ENCODE measurements around the gene GIT1. TPM values are rescaled to one million over a fixed set of nuclear protein-coding genes. Genes with fewer than 3 reads are reported as not detected.

GIT1 gene
- total RNA-seq, 1 experiment from 2014 or later = 24.2 TPM

- no peaks in the 10 kb centered on the region for H4K20me1 ChIP-seq (ENCODE audit: low read length)
- no peaks in the 10 kb centered on the region for H3K9me2 ChIP-seq (replicated peaks; ENCODE audit: low read length)
- no peak for ATAC-seq
- H3K79me2 ChIP-seq (ENCODE audit: low read length) = no peaks in the 10 kb centered on the region
- CTCF ChIA-PET = no interaction called here
- H3K36me3 ChIP-seq (ENCODE audit: low read depth, low read length) = no peaks in the 10 kb centered on the region
- H3K9me3 ChIP-seq (ENCODE audit: low read length) = no peaks in the 10 kb centered on the region
- POLR2A ChIA-PET (ENCODE audit: unreplicated experiment) = no interaction called here
- no TSS peak for BruUV-seq (replicated peaks)
- no peak for DNase-seq
- no peaks in the 10 kb centered on the region for H3K27me3 ChIP-seq (ENCODE audit: low read length)
- H3F3A ChIP-seq (ENCODE audit: low read length, unreplicated experiment) = no peaks in the 10 kb centered on the region
- H3K27ac ChIP-seq (ENCODE audit: low read length) = no peak overlapping the region
- no peak for TF ChIP-seq EZH2 (IDR thresholded peaks at IDR 0.05; ENCODE audit: low read length, unreplicated experiment)
- TF ChIP-seq CTCF (conservative IDR thresholded peaks at IDR 0.05; ENCODE audit: low read depth, low read length) = no peak
- no peak for TF ChIP-seq EZH2phosphoT487 (IDR thresholded peaks at IDR 0.05; ENCODE audit: borderline replicate concordance, low read length)
- peaks cover 7% of the 10 kb centered on the region; the same call in 1 of the 2 replicates for H3K4me1 ChIP-seq (ENCODE audit: insufficient read depth, low read length)
- H3K4me2 ChIP-seq (ENCODE audit: low read length) = no peak overlapping the region
- no peak overlapping the region for H3K4me3 ChIP-seq (ENCODE audit: low read length)
- intact Hi-C loops (cut with micrococcal nuclease) = no loop called here
- H3K9ac ChIP-seq (ENCODE audit: low read length) = no peak overlapping the region
- H2AFZ ChIP-seq (ENCODE audit: low read length) = no peak overlapping the region
Measured at GRCh38 chr17:29571486-29571882, 18.0 kb downstream of the GIT1 start.

- H3K4me3 ChIP-seq (ENCODE audit: low read length) = no peak overlapping the region
- no peaks in the 10 kb centered on the region for H3K27me3 ChIP-seq (ENCODE audit: low read length)
- POLR2A ChIA-PET (ENCODE audit: unreplicated experiment) = no interaction called here
- no peaks in the 10 kb centered on the region for H3K36me3 ChIP-seq (ENCODE audit: low read depth, low read length)
- H3K9me2 ChIP-seq (replicated peaks; ENCODE audit: low read length) = no peaks in the 10 kb centered on the region
- TF ChIP-seq CTCF (conservative IDR thresholded peaks at IDR 0.05; ENCODE audit: low read depth, low read length) (no peak), EZH2phosphoT487 (IDR thresholded peaks at IDR 0.05; ENCODE audit: borderline replicate concordance, low read length) (no peak), EZH2 (IDR thresholded peaks at IDR 0.05; ENCODE audit: low read length, unreplicated experiment) (no peak)
- no peak overlapping the region for H2AFZ ChIP-seq (ENCODE audit: low read length)
- peaks cover 7% of the 10 kb centered on the region; the same call in 1 of the 2 replicates for H3K4me1 ChIP-seq (ENCODE audit: insufficient read depth, low read length)
- H3K9ac ChIP-seq (ENCODE audit: low read length) = no peak overlapping the region
- H3K27ac ChIP-seq (ENCODE audit: low read length) = no peak overlapping the region
- intact Hi-C loops (cut with micrococcal nuclease) = no loop called here
- CTCF ChIA-PET = no interaction called here
- H3F3A ChIP-seq (ENCODE audit: low read length, unreplicated experiment) = no peaks in the 10 kb centered on the region
- no peak overlapping the region for H3K4me2 ChIP-seq (ENCODE audit: low read length)
- no peaks in the 10 kb centered on the region for H3K79me2 ChIP-seq (ENCODE audit: low read length)
- no peaks in the 10 kb centered on the region for H4K20me1 ChIP-seq (ENCODE audit: low read length)
- ATAC-seq = no peak
- no peaks in the 10 kb centered on the region for H3K9me3 ChIP-seq (ENCODE audit: low read length)
- BruUV-seq (replicated peaks) = TSS peak; percentile 20
- no peak for DNase-seq
Measured at GRCh38 chr17:29570521-29570920, 18.9 kb downstream of the GIT1 start.

DNA sequence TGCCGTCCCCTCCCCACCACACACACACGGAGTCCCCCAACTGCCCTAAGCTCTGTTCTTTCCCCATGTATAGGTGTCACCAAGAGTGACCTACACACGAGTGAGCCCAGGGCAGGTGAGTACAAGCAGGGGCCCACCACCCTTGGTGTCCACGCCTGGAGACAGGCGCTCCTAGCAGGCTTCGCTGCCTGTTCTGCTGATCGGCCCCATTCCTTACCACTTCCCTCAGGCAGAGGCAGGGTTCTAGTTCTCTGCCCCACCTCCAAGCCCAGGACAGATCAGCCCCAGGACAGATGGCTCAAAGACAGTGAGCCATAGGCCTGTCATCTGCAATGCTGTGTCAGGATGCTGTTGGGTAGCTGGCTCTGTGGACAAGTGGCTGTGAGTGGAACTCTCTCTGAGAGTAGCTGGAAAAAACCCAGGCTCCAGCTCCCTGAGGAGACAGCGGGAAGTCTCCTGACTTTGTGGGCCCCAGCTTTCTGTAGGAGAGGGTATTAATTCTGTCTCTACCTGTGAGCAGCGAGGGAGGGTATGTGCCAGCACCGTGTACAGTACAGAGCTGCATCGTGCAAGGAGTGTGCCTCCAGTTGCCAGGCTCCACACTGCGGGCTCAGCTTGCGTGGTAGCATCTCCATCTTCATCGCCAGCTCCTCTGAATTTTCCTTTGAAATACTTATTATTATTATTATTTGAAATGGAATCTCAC lies 20.1 kb downstream of the GIT1 start:
- peak overlapping the region; percentile 57; the same call in 1 of the 2 replicates for H3K9ac ChIP-seq (ENCODE audit: low read length)
- H3K4me2 ChIP-seq (ENCODE audit: low read length) = peak overlapping the region; percentile 91
- H3K4me1 ChIP-seq (ENCODE audit: insufficient read depth, low read length) = peaks cover 7% of the 10 kb centered on the region; the same call in 1 of the 2 replicates
- H3K9me3 ChIP-seq (ENCODE audit: low read length) = no peaks in the 10 kb centered on the region
- peak; percentile 42 for DNase-seq
- POLR2A ChIA-PET (ENCODE audit: unreplicated experiment) = no interaction called here
- CTCF ChIA-PET = interaction anchor here (0.7 to 0.9 kb wide), 2 partner anchors 12 to 48 kb away, joined by 3 read pairs; no protein-coding TSS in a partner anchor
- no peaks in the 10 kb centered on the region for H3K9me2 ChIP-seq (replicated peaks; ENCODE audit: low read length)
- no peaks in the 10 kb centered on the region for H3F3A ChIP-seq (ENCODE audit: low read length, unreplicated experiment)
- no peaks in the 10 kb centered on the region for H4K20me1 ChIP-seq (ENCODE audit: low read length)
- peak overlapping the region; percentile 85 for H3K4me3 ChIP-seq (ENCODE audit: low read length)
- TF ChIP-seq EZH2 (IDR thresholded peaks at IDR 0.05; ENCODE audit: low read length, unreplicated experiment) (no peak), EZH2phosphoT487 (IDR thresholded peaks at IDR 0.05; ENCODE audit: borderline replicate concordance, low read length) (no peak), CTCF (conservative IDR thresholded peaks at IDR 0.05; ENCODE audit: low read depth, low read length) (no peak)
- H2AFZ ChIP-seq (ENCODE audit: low read length) = peak overlapping the region; percentile 88
- no peak overlapping the region for H3K27ac ChIP-seq (ENCODE audit: low read length)
- H3K79me2 ChIP-seq (ENCODE audit: low read length) = no peaks in the 10 kb centered on the region
- intact Hi-C loops (cut with micrococcal nuclease) = no loop called here
- H3K27me3 ChIP-seq (ENCODE audit: low read length) = no peaks in the 10 kb centered on the region
- no peaks in the 10 kb centered on the region for H3K36me3 ChIP-seq (ENCODE audit: low read depth, low read length)
- TSS peak; percentile 35 for BruUV-seq (replicated peaks)
- 0 out of 2 replicates have a peak, but pooled peaks have one; percentile 0 for ATAC-seq
